Neural progenitor cell (in vitro differentiated cells): ENCODE data around the gene SLX4. TPM values are rescaled to one million over a fixed set of nuclear protein-coding genes. Genes with fewer than 3 reads are reported as not detected.

Experiments used
- DNase-seq: peaks from one replicate; pipeline ENCODE4 v3.0.0-alpha.2; 2016; ENCODE audit warnings: low spot score
- H2AFZ ChIP-seq: fragments of 200-600 bp; sonication (generic); replicated peaks from 2 replicates; pipeline ENCODE4 v1.6.1; 2016; ENCODE audit warnings: antibody characterized with exemption
- H3F3A ChIP-seq: fragments of 200-600 bp; sonication (generic); 2 replicates; pipeline ENCODE4 v1.6.1; 2016; ENCODE audit warnings: antibody characterized with exemption, low read depth
- H3K27ac ChIP-seq: fragments of 200-600 bp; sonication (generic); 2 replicates; pipeline ENCODE4 v1.5.1; 2016; ENCODE audit warnings: mild to moderate bottlenecking
- H3K27me3 ChIP-seq: fragments of 200-600 bp; sonication (generic); 2 replicates; pipeline ENCODE4 v1.6.1; 2016; ENCODE audit warnings: mild to moderate bottlenecking, moderate library complexity
- H3K36me3 ChIP-seq: fragments of 200-600 bp; sonication (generic); 2 replicates; pipeline ENCODE4 v1.5.1; 2016
- H3K4me1 ChIP-seq: fragments of 200-600 bp; sonication (generic); 2 replicates; pipeline ENCODE4 v1.6.1; 2016; ENCODE audit warnings: mixed run types
- H3K4me2 ChIP-seq: fragments of 200-600 bp; sonication (generic); 2 replicates; pipeline ENCODE4 v1.6.1; 2016
- H3K4me3 ChIP-seq: fragments of 200-600 bp; sonication (generic); 2 replicates; pipeline ENCODE4 v1.5.1; 2016
- H3K79me2 ChIP-seq: fragments of 200-600 bp; sonication (generic); 2 replicates; pipeline ENCODE4 v1.6.1; 2016; ENCODE audit warnings: low read depth
- H3K9ac ChIP-seq: fragments of 200-600 bp; sonication (generic); 2 replicates; pipeline ENCODE4 v1.6.1; 2016
- H3K9me3 ChIP-seq: fragments of 200-600 bp; sonication (generic); 2 replicates; pipeline ENCODE4 v1.5.1; 2016; ENCODE audit warnings: low read depth
- H4K20me1 ChIP-seq: fragments of 200-600 bp; sonication (generic); 2 replicates; pipeline ENCODE4 v1.6.1; 2016; ENCODE audit warnings: low read depth
- H3K27ac Mint-ChIP-seq: 3 replicates; pipeline ENCODE4 v1.8.0; 2021; ENCODE audit warnings: mixed read lengths
- H3K27me3 Mint-ChIP-seq: 2 replicates; pipeline ENCODE4 v1.8.0; 2022; ENCODE audit warnings: low read depth, mild to moderate bottlenecking, inconsistent platforms, moderate library complexity, mixed read lengths; ENCODE audit not compliant: insufficient read depth
- H3K36me3 Mint-ChIP-seq: 3 replicates; pipeline ENCODE4 v1.8.0; 2021; ENCODE audit warnings: mixed read lengths
- H3K4me1 Mint-ChIP-seq: 3 replicates; pipeline ENCODE4 v1.8.0; 2021; ENCODE audit warnings: mixed read lengths
- H3K4me3 Mint-ChIP-seq: 3 replicates; pipeline ENCODE4 v1.8.0; 2021; ENCODE audit warnings: mild to moderate bottlenecking, moderate library complexity, mixed read lengths
- H3K9me3 Mint-ChIP-seq: 3 replicates; pipeline ENCODE4 v1.8.0; 2020; ENCODE audit warnings: mixed read lengths
- EZH2 ChIP-seq: fragments of 200-600 bp; sonication (generic); IDR thresholded peaks from 2 replicates; pipeline ENCODE4 v1.6.1; 2017; ENCODE audit warnings: antibody characterized with exemption, mild to moderate bottlenecking, moderate library complexity
- EZH2phosphoT487 ChIP-seq: fragments of 200-600 bp; sonication (generic); IDR thresholded peaks from 2 replicates; pipeline ENCODE4 v1.6.1; 2017; ENCODE audit warnings: antibody characterized with exemption
- total RNA-seq: library from RNA; depleted of rRNA; stranded (reverse); fragments of >200 nt; gene quantifications from 2 replicates; pipeline ENCODE4 v1.2.3, GENCODE V29; 2015; ENCODE audit warnings: low replicate concordance
- TF ChIP-seq, protein P1 (sequence below): fragments of 200-600 bp; sonication (generic); IDR thresholded peaks from 2 replicates; pipeline ENCODE4 v1.5.1; 2017; ENCODE audit warnings: antibody characterized with exemption, mild to moderate bottlenecking

The SLX4 gene
- total RNA-seq, 1 donor from 2014 or later, result 7.7 TPM

- no peak overlapping the region for H3K4me3 ChIP-seq
- no peaks in the 10 kb centered on the region for H3K36me3 ChIP-seq
- Mint-ChIP-seq H3K9me3 (peaks cover 17% of the 10 kb centered on the region), H3K36me3 (peaks cover 48% of the 10 kb centered on the region), H3K4me1 (no peaks in the 10 kb centered on the region), H3K4me3 (no peak overlapping the region), H3K27ac (no peak overlapping the region), H3K27me3 (no peaks in the 10 kb centered on the region)
- no peak overlapping the region for H3K4me2 ChIP-seq
- H4K20me1 ChIP-seq, result no peaks in the 10 kb centered on the region
- no peak overlapping the region for H2AFZ ChIP-seq
- DNase-seq, result no peak
- H3K9me3 ChIP-seq, result no peaks in the 10 kb centered on the region
- no peak for TF ChIP-seq EZH2phosphoT487
- no peak for TF ChIP-seq EZH2
- TF ChIP-seq, protein P1, sequence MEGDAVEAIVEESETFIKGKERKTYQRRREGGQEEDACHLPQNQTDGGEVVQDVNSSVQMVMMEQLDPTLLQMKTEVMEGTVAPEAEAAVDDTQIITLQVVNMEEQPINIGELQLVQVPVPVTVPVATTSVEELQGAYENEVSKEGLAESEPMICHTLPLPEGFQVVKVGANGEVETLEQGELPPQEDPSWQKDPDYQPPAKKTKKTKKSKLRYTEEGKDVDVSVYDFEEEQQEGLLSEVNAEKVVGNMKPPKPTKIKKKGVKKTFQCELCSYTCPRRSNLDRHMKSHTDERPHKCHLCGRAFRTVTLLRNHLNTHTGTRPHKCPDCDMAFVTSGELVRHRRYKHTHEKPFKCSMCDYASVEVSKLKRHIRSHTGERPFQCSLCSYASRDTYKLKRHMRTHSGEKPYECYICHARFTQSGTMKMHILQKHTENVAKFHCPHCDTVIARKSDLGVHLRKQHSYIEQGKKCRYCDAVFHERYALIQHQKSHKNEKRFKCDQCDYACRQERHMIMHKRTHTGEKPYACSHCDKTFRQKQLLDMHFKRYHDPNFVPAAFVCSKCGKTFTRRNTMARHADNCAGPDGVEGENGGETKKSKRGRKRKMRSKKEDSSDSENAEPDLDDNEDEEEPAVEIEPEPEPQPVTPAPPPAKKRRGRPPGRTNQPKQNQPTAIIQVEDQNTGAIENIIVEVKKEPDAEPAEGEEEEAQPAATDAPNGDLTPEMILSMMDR, result no peak
- H3K4me1 ChIP-seq, result no peaks in the 10 kb centered on the region
- no peaks in the 10 kb centered on the region for H3F3A ChIP-seq
- H3K27me3 ChIP-seq, result no peaks in the 10 kb centered on the region
- no peak overlapping the region for H3K9ac ChIP-seq
- no peak overlapping the region for H3K27ac ChIP-seq
- H3K79me2 ChIP-seq, result no peaks in the 10 kb centered on the region
These were observed 13.2 kb downstream of the SLX4 start for GRCh38 chr16:3598236-3598635.

DNA sequence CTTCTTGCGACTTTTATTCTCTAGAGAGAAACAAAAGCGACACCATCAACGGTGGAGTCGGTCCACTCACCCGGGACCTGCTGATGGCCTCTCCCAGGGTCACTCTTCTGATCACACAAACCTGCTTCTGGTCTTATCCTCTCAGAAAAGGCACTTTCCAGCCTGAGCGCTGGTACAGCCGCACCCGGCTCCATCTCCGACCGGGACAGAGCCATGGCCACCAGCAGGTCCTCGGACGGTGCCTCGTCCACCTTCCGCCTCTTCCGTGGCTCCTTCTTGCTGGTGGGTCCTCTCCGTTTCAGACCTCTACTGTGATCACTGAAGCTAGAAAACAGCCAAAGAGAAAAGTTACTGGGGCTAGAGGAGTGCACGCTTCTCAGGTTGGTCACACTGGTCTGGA, 13.7 kb downstream of the SLX4 start:
- no peaks in the 10 kb centered on the region for H3K4me1 ChIP-seq
- no peaks in the 10 kb centered on the region for H3K36me3 ChIP-seq
- no peaks in the 10 kb centered on the region for H3K27me3 Mint-ChIP-seq
- H3K79me2 ChIP-seq, result no peaks in the 10 kb centered on the region
- H3K27ac ChIP-seq, result no peak overlapping the region
- H3K4me1 Mint-ChIP-seq, result no peaks in the 10 kb centered on the region
- no peaks in the 10 kb centered on the region for H3K9me3 ChIP-seq
- peaks cover 17% of the 10 kb centered on the region for H3K9me3 Mint-ChIP-seq
- DNase-seq, result no peak
- no peak overlapping the region for H3K4me3 Mint-ChIP-seq
- no peak overlapping the region for H3K9ac ChIP-seq
- peaks cover 46% of the 10 kb centered on the region for H3K36me3 Mint-ChIP-seq
- no peak for TF ChIP-seq EZH2
- no peak for TF ChIP-seq EZH2phosphoT487
- TF ChIP-seq, protein P1, result no peak
- H3K27me3 ChIP-seq, result no peaks in the 10 kb centered on the region
- no peaks in the 10 kb centered on the region for H4K20me1 ChIP-seq
- H3F3A ChIP-seq, result no peaks in the 10 kb centered on the region
- no peak overlapping the region for H2AFZ ChIP-seq
- H3K4me3 ChIP-seq, result no peak overlapping the region
- no peak overlapping the region for H3K4me2 ChIP-seq
- no peak overlapping the region for H3K27ac Mint-ChIP-seq

DNA sequence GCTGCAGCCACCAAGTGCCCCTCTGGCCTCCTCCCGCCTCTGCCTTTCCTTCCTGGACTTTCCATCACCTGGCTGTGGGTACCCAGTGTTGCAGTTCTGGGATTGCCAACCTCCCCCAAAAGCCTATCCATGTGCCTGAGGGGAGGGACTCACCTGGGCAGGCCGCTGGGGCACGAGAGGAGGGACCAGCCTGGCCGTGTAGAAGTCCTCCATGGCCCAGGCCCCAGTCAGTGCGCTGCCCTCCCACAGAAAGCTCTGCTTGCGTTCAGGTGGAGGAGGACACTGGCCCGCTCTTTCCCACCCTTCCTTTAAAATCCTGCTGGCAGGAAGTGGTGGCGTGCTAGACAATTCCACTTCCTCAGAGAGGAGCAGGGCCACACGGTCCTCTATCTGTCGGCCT, 14.2 kb downstream of the SLX4 start:
- H3K36me3 ChIP-seq, result no peaks in the 10 kb centered on the region
- H3K4me1 ChIP-seq, result no peaks in the 10 kb centered on the region
- H3K4me3 ChIP-seq, result no peak overlapping the region
- no peak for DNase-seq
- H3F3A ChIP-seq, result no peaks in the 10 kb centered on the region
- H3K4me2 ChIP-seq, result no peak overlapping the region
- H3K79me2 ChIP-seq, result no peaks in the 10 kb centered on the region
- H3K27me3 ChIP-seq, result no peaks in the 10 kb centered on the region
- Mint-ChIP-seq H3K4me3 (no peak overlapping the region), H3K4me1 (no peaks in the 10 kb centered on the region), H3K36me3 (peaks cover 46% of the 10 kb centered on the region), H3K27ac (no peak overlapping the region), H3K9me3 (peaks cover 17% of the 10 kb centered on the region), H3K27me3 (no peaks in the 10 kb centered on the region)
- no peak overlapping the region for H3K27ac ChIP-seq
- no peaks in the 10 kb centered on the region for H3K9me3 ChIP-seq
- H4K20me1 ChIP-seq, result no peaks in the 10 kb centered on the region
- no peak for TF ChIP-seq EZH2
- TF ChIP-seq, protein P1, result no peak
- no peak for TF ChIP-seq EZH2phosphoT487
- H3K9ac ChIP-seq, result no peak overlapping the region
- H2AFZ ChIP-seq, result no peak overlapping the region
